Neural progenitor cell (in vitro differentiated cells): ENCODE data around the gene RAPGEF6. TPM values are rescaled to one million over a fixed set of nuclear protein-coding genes. Genes with fewer than 3 reads are reported as not detected.

Experiments used
- DNase-seq: peaks from one replicate; pipeline ENCODE4 v3.0.0-alpha.2; 2016; ENCODE audit warnings: low spot score
- H2AFZ ChIP-seq: fragments of 200-600 bp; sonication (generic); replicated peaks from 2 replicates; pipeline ENCODE4 v1.6.1; 2016; ENCODE audit warnings: antibody characterized with exemption
- H3F3A ChIP-seq: fragments of 200-600 bp; sonication (generic); 2 replicates; pipeline ENCODE4 v1.6.1; 2016; ENCODE audit warnings: antibody characterized with exemption, low read depth
- H3K27ac ChIP-seq: fragments of 200-600 bp; sonication (generic); 2 replicates; pipeline ENCODE4 v1.5.1; 2016; ENCODE audit warnings: mild to moderate bottlenecking
- H3K27me3 ChIP-seq: fragments of 200-600 bp; sonication (generic); 2 replicates; pipeline ENCODE4 v1.6.1; 2016; ENCODE audit warnings: mild to moderate bottlenecking, moderate library complexity
- H3K36me3 ChIP-seq: fragments of 200-600 bp; sonication (generic); 2 replicates; pipeline ENCODE4 v1.5.1; 2016
- H3K4me1 ChIP-seq: fragments of 200-600 bp; sonication (generic); 2 replicates; pipeline ENCODE4 v1.6.1; 2016; ENCODE audit warnings: mixed run types
- H3K4me2 ChIP-seq: fragments of 200-600 bp; sonication (generic); 2 replicates; pipeline ENCODE4 v1.6.1; 2016
- H3K4me3 ChIP-seq: fragments of 200-600 bp; sonication (generic); 2 replicates; pipeline ENCODE4 v1.5.1; 2016
- H3K79me2 ChIP-seq: fragments of 200-600 bp; sonication (generic); 2 replicates; pipeline ENCODE4 v1.6.1; 2016; ENCODE audit warnings: low read depth
- H3K9ac ChIP-seq: fragments of 200-600 bp; sonication (generic); 2 replicates; pipeline ENCODE4 v1.6.1; 2016
- H3K9me3 ChIP-seq: fragments of 200-600 bp; sonication (generic); 2 replicates; pipeline ENCODE4 v1.5.1; 2016; ENCODE audit warnings: low read depth
- H4K20me1 ChIP-seq: fragments of 200-600 bp; sonication (generic); 2 replicates; pipeline ENCODE4 v1.6.1; 2016; ENCODE audit warnings: low read depth
- H3K27ac Mint-ChIP-seq: 3 replicates; pipeline ENCODE4 v1.8.0; 2021; ENCODE audit warnings: mixed read lengths
- H3K27me3 Mint-ChIP-seq: 2 replicates; pipeline ENCODE4 v1.8.0; 2022; ENCODE audit warnings: low read depth, mild to moderate bottlenecking, inconsistent platforms, moderate library complexity, mixed read lengths; ENCODE audit not compliant: insufficient read depth
- H3K36me3 Mint-ChIP-seq: 3 replicates; pipeline ENCODE4 v1.8.0; 2021; ENCODE audit warnings: mixed read lengths
- H3K4me1 Mint-ChIP-seq: 3 replicates; pipeline ENCODE4 v1.8.0; 2021; ENCODE audit warnings: mixed read lengths
- H3K4me3 Mint-ChIP-seq: 3 replicates; pipeline ENCODE4 v1.8.0; 2021; ENCODE audit warnings: mild to moderate bottlenecking, moderate library complexity, mixed read lengths
- H3K9me3 Mint-ChIP-seq: 3 replicates; pipeline ENCODE4 v1.8.0; 2020; ENCODE audit warnings: mixed read lengths
- CTCF ChIP-seq: fragments of 200-600 bp; sonication (generic); IDR thresholded peaks from 2 replicates; pipeline ENCODE4 v1.5.1; 2017; ENCODE audit warnings: antibody characterized with exemption, mild to moderate bottlenecking
- EZH2 ChIP-seq: fragments of 200-600 bp; sonication (generic); IDR thresholded peaks from 2 replicates; pipeline ENCODE4 v1.6.1; 2017; ENCODE audit warnings: antibody characterized with exemption, mild to moderate bottlenecking, moderate library complexity
- EZH2phosphoT487 ChIP-seq: fragments of 200-600 bp; sonication (generic); IDR thresholded peaks from 2 replicates; pipeline ENCODE4 v1.6.1; 2017; ENCODE audit warnings: antibody characterized with exemption
- total RNA-seq: library from RNA; depleted of rRNA; stranded (reverse); fragments of >200 nt; gene quantifications from 2 replicates; pipeline ENCODE4 v1.2.3, GENCODE V29; 2015; ENCODE audit warnings: low replicate concordance

Gene RAPGEF6
- total RNA-seq, 1 donor from 2014 or later = 18.1 TPM

- Histone ChIP-seq H3K4me3 (no peak overlapping the region), H4K20me1 (no peaks in the 10 kb centered on the region), H3K27ac (no peak overlapping the region), H3K4me1 (peaks cover 7% of the 10 kb centered on the region), H3K79me2 (no peaks in the 10 kb centered on the region), H3K4me2 (no peak overlapping the region), H2AFZ (no peak overlapping the region), H3K36me3 (peaks cover 4% of the 10 kb centered on the region), H3K9ac (no peak overlapping the region), H3K9me3 (no peaks in the 10 kb centered on the region), H3K27me3 (no peaks in the 10 kb centered on the region), H3F3A (peaks cover 19% of the 10 kb centered on the region)
- peak; percentile 42 for DNase-seq
- Mint-ChIP-seq H3K4me1 (peaks cover 8% of the 10 kb centered on the region), H3K9me3 (no peaks in the 10 kb centered on the region), H3K27ac (no peak overlapping the region), H3K4me3 (no peak overlapping the region), H3K27me3 (no peaks in the 10 kb centered on the region), H3K36me3 (peaks cover 3% of the 10 kb centered on the region)
- TF ChIP-seq CTCF (no peak), EZH2 (no peak), EZH2phosphoT487 (no peak)
Measured at GRCh38 chr5:131640043-131640856, 5.2 kb upstream of the RAPGEF6 start.

GRCh38 chr5:131639148-131639547, 4.1 kb upstream of the RAPGEF6 start:
- Histone ChIP-seq H3K27me3 (no peaks in the 10 kb centered on the region), H3K4me1 (peaks cover 7% of the 10 kb centered on the region), H3F3A (peaks cover 20% of the 10 kb centered on the region), H3K9me3 (no peaks in the 10 kb centered on the region), H3K4me2 (no peak overlapping the region), H3K79me2 (peaks cover 8% of the 10 kb centered on the region), H4K20me1 (peaks cover 2% of the 10 kb centered on the region), H3K9ac (no peak overlapping the region), H2AFZ (no peak overlapping the region), H3K4me3 (no peak overlapping the region), H3K36me3 (peaks cover 4% of the 10 kb centered on the region), H3K27ac (no peak overlapping the region)
- H3K27ac Mint-ChIP-seq = no peak overlapping the region
- H3K36me3 Mint-ChIP-seq = peaks cover 1% of the 10 kb centered on the region
- DNase-seq = no peak
- no peaks in the 10 kb centered on the region for H3K27me3 Mint-ChIP-seq
- peaks cover 13% of the 10 kb centered on the region for H3K4me1 Mint-ChIP-seq
- TF ChIP-seq CTCF (no peak), EZH2 (no peak), EZH2phosphoT487 (no peak)
- H3K4me3 Mint-ChIP-seq = no peak overlapping the region
- no peaks in the 10 kb centered on the region for H3K9me3 Mint-ChIP-seq

GRCh38 chr5:131637694-131638093, 2.7 kb upstream of the RAPGEF6 start:
- no peak overlapping the region for H3K4me3 Mint-ChIP-seq
- Histone ChIP-seq H3K4me2 (no peak overlapping the region), H4K20me1 (peaks cover 13% of the 10 kb centered on the region), H3F3A (peaks cover 20% of the 10 kb centered on the region), H3K9me3 (no peaks in the 10 kb centered on the region), H3K27me3 (no peaks in the 10 kb centered on the region), H3K4me1 (peaks cover 12% of the 10 kb centered on the region), H3K27ac (no peak overlapping the region), H3K9ac (no peak overlapping the region), H3K4me3 (no peak overlapping the region), H2AFZ (no peak overlapping the region), H3K79me2 (peaks cover 23% of the 10 kb centered on the region), H3K36me3 (no peaks in the 10 kb centered on the region)
- no peak overlapping the region for H3K27ac Mint-ChIP-seq
- H3K36me3 Mint-ChIP-seq = no peaks in the 10 kb centered on the region
- TF ChIP-seq EZH2 (no peak), EZH2phosphoT487 (no peak), CTCF (no peak)
- no peaks in the 10 kb centered on the region for H3K9me3 Mint-ChIP-seq
- no peak for DNase-seq
- peaks cover 18% of the 10 kb centered on the region for H3K4me1 Mint-ChIP-seq
- no peaks in the 10 kb centered on the region for H3K27me3 Mint-ChIP-seq
